Epithelial cell of proximal tubule (primary cell): ENCODE measurements around the gene CCNJL. TPM values are rescaled to one million over a fixed set of nuclear protein-coding genes. Genes with fewer than 3 reads are reported as not detected.
"Not testable (repeated sequence)": the region's sequence is repeated elsewhere in the genome, so short reads cannot be mapped to it uniquely, and the experiment has no call there.

Experiments
- DNase-seq: peaks from one replicate; pipeline ENCODE4 v3.0.0-alpha.2; 2011; ENCODE audit warnings: low read depth
- H3K4me3 ChIP-seq: 2 replicates; pipeline ENCODE4 v1.5.1; 2011; ENCODE audit warnings: low read depth, mild to moderate bottlenecking, low read length
- total RNA-seq: library from RNA; depleted of rRNA; stranded (reverse); fragments of >200 nt; gene quantifications from 2 replicates; pipeline ENCODE4 v1.2.3, GENCODE V29; 2015
- TF ChIP-seq, protein P1 (sequence below): conservative IDR thresholded peaks from 2 replicates; pipeline ENCODE4 v1.5.1; 2012; ENCODE audit warnings: low read depth, mild to moderate bottlenecking, low read length

Gene CCNJL
- total RNA-seq, 1 donor from 2014 or later, result 13.0 TPM

DNA sequence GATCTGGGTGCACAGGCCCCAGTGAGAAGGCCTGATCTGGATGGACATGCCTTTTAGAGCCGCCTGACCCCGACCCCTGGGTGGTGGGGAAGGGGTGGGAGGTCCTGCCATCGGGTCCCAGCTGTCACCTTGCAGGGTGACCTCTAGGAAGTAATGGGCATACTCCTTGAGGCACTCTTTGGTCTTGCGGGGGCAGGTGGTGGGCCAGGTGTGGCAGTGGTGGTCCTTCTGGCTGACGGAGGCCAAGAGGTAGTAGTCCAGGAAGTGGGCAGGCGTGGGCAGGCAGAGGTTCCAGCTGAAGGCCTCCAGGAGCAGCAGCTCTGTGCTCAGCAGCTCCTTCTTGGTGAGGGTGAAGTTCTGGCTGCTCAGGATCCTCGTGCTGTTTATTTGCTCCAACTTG, 53.0 kb downstream of the CCNJL start:
- DNase-seq, result no peak
- TF ChIP-seq, protein P1, sequence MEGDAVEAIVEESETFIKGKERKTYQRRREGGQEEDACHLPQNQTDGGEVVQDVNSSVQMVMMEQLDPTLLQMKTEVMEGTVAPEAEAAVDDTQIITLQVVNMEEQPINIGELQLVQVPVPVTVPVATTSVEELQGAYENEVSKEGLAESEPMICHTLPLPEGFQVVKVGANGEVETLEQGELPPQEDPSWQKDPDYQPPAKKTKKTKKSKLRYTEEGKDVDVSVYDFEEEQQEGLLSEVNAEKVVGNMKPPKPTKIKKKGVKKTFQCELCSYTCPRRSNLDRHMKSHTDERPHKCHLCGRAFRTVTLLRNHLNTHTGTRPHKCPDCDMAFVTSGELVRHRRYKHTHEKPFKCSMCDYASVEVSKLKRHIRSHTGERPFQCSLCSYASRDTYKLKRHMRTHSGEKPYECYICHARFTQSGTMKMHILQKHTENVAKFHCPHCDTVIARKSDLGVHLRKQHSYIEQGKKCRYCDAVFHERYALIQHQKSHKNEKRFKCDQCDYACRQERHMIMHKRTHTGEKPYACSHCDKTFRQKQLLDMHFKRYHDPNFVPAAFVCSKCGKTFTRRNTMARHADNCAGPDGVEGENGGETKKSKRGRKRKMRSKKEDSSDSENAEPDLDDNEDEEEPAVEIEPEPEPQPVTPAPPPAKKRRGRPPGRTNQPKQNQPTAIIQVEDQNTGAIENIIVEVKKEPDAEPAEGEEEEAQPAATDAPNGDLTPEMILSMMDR, result no peak
- H3K4me3 ChIP-seq, result no peak overlapping the region

DNA sequence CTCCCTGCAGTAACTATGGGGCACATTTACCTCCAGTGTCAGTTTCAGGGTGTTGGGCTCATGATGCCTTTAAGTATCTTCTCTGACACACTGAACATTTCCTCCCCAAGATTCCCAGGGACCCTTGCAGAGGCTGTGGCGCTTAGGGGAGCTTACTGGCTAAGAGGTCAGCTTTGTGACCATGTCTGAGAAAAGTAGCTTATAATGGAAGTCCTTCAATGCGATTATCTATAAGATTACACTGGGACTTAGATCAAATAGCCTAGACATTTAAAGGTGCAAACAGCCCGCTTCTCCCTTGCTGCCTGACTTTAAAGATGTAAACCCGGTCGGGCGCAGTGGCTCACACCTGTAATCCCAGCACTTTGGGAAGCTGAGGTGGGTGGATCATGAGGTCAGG, 57.7 kb downstream of the CCNJL start:
- H3K4me3 ChIP-seq, result no peak overlapping the region
- no peak for DNase-seq
- TF ChIP-seq, protein P1, result no peak

DNA sequence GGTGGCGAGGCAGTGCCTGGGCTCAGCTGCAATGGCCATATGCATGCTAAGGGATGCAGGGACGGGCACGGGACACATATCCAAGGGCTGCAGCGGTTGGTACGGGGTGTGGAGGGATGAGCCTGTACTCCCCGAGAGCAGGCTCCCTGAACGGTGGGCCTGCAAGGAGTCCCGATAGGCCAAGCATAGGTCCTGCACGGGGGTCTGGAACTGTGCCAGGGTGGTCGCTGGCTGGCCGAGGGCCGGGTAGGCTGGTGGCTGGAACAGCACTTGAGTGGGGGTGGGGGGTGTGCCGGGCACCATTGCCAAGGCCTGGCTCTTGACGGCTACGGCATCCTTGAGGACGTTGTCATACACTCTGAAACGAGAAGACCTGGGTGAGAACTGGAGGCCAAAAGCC, 58.9 kb downstream of the CCNJL start:
- no peak for DNase-seq
- H3K4me3 ChIP-seq, result no peak overlapping the region
- TF ChIP-seq, protein P1, result no peak

DNA sequence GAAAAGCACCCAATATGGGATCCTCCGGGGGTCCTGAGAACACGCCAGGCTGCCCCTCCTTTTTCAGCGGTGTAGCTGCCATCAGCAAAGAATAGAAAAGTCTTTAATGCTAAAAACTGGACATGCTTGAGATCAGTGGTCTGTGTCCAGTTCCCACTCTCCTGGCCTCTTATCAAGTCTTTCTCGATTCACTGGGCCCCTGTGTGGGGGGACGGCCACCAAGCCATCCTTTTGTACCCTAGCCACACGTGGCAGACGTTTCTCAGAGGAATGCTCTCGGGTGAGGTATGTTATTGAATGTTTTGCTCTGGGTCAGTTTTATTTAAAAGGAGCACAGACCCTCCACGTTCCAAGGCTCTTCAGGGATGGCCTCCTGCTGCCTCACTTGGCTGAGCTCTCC, 59.4 kb downstream of the CCNJL start:
- H3K4me3 ChIP-seq, result no peak overlapping the region
- TF ChIP-seq, protein P1, result no peak
- no peak for DNase-seq

DNA sequence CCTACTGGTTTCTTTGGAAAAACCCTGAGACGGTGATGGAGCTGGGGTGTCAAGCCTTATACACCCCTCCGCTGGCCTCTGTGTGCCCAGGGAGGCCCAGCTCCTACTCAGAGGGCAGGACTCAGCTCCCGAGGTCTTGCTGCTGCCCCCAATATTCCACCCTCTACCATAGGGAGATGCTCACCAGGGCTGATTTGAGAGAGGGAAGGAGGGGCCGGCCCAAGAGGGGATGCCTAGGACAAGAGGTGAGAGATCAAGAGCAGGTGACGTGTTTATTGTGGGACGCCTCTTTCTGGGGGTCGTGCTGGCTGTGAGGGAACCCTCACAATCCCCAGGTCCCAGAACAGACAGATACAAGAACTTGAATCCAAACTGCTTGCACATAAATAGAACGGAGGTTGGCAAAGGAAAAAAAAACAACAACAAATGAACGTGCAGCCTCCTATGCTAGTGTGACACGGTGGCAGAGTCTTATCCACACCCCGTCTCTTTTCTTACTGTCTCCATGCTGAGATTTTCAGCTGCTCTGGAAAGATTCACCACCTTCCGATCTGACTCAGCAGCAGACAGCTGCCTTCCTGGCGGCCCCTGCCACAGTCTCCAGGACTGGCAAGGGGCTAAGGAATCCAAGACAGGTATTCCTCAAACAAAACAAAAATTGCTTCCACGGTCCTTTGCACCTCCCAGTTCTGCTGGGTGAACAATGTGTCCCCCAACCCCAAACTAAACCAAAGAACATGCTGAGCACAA, 60.8 kb downstream of the CCNJL start:
- DNase-seq, result no peak
- TF ChIP-seq, protein P1, result no peak
- no peak overlapping the region for H3K4me3 ChIP-seq

DNA sequence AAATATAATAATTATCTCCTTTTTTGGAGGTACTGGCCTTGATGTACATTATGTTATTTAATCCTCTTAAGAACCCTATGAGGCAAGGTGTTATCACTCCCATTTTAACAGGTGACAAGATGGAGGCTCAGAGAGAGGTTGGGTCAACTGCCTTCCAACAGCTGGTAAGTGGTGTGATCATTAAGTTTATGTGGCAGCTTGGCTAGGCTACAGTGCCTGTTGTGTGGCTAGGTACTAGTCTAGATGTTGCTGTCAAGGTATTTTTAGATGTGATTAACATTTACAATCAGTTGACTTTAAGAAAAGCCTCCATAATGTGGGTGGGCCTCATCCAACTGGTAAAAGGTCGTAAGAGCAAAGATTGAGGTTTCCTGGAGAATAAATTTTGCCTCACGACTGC, 61.5 kb downstream of the CCNJL start:
- TF ChIP-seq, protein P1, result no peak
- DNase-seq, result no peak
- no peak overlapping the region for H3K4me3 ChIP-seq

DNA sequence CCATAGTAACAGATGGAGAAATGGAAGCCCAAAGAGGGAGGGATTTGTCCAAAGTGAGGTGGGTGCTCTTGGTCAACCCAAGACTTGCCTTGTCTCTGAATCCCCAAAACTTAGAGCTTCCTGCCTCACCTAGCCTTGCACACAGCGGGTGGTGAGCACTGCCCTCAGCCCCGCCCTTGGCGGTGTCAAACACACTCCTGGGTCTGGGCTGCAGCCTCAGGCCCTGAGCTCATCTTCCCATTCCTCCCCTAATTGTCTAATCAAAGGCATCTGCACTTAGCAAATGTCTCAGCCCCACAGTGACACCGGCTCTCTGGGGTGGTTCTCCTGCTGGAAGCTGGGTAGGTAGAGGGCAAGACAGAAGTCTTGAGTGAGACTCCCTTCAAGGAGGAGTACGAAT, 62.1 kb downstream of the CCNJL start:
- H3K4me3 ChIP-seq, result no peak overlapping the region
- DNase-seq, result no peak
- TF ChIP-seq, protein P1, result no peak

DNA sequence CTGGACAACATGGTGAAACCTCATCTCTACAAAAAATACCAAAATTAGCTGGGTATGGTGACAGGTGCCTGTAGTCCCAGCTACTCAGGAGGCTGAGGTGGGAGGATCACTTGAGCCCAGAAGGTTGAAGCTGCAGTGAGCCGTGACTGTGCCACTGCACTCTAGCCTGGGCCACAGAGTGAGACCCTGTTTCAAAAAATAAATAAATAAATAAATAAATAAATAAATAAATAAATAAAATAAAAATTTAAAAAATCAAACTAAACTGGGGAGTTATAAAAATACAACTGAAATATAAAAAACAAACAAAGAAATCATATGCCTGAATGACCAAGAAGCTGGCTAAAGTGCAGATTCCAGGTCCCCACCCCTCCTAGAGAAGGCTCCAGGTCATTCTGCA, 62.8 kb downstream of the CCNJL start:
- H3K4me3 ChIP-seq, DNase-seq: not testable (repeated sequence)
